ENCODE results near the gene CXCR6.
A peak's percentile ranks its signal among the peaks of the same experiment; 100 is the strongest.

Gene CXCR6

DNA sequence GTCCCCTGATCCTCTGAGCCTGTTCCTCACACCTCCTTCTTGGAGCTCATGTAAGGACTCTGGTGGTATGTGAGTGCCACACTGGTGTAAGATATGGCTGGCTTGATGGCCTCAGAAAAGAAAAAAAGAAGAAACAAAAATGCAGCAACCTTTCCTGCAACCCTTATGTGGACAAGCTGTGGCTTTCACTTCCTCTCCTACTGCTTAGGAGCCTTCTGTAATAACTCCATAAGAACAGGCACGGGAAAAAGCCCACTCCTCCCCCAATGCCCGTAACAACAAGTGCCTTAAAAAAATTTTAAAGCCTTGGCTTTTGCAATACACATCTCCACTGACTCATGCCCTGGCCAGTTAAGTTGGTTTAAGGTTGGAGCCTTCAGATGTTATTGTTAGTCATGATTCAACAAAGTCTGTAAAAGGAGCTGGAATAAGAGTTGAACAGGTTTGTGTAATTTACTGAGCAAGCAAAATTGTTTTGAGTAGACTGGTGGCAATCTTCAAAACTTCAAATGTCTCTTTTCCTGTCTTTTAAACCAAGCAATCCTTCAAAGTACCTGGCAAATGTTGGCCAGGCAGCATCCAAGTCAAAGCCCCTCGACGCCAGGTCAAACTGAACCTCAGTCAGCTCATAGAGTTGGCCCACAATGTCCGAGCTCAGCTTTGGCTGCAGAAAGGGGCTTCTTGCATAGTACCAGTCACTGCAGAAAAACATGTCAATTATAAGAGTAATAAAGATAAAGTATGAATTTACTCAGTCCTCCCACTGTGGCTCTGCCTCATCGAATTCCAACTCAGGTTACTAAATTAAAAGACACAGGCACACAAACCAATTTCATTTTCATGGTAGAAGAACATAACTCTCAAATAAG lies 29.5 kb downstream of the CXCR6 start:
- DNase-seq: no peak

DNA sequence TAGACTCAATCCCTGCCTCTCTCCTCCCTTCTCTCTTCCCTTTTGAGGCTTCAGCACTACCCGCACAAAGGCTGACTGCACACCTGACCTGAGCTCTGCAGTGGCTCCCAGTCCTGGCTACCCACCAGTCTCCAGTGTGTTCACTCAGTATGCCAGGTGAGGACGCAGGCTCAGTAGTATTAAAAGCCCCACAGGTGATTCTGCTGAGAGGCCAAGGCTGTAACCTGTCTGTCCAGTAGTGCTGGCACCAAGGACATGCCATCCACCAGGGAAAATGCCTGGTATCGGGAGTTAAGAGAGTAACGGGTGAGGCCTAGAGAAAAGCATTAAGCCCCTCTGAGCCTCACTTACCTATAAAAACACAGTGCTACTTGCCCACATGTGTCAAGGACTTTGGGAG lies 31.4 kb downstream of the CXCR6 start:
- no peak for DNase-seq

DNA sequence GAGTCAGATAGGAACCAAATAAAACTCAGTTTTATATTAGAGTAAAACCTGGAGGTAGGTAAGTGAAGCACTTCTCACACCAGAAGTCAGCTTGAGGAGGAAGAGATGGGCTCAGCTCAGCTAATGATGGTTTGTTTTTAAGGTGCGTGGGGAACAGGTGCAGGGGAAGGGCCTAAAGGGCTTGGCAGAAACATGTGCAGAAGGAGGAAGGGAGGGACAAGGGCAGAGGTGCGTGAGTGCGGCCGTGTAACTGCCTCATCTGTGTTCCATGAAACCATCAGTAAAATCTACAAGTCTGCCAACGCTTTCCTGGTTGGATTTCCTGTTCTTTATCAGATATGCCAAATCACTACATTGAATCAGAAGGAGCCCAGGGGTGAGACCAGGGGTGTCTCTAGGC lies 32.4 kb downstream of the CXCR6 start:
- no peak for DNase-seq

DNA sequence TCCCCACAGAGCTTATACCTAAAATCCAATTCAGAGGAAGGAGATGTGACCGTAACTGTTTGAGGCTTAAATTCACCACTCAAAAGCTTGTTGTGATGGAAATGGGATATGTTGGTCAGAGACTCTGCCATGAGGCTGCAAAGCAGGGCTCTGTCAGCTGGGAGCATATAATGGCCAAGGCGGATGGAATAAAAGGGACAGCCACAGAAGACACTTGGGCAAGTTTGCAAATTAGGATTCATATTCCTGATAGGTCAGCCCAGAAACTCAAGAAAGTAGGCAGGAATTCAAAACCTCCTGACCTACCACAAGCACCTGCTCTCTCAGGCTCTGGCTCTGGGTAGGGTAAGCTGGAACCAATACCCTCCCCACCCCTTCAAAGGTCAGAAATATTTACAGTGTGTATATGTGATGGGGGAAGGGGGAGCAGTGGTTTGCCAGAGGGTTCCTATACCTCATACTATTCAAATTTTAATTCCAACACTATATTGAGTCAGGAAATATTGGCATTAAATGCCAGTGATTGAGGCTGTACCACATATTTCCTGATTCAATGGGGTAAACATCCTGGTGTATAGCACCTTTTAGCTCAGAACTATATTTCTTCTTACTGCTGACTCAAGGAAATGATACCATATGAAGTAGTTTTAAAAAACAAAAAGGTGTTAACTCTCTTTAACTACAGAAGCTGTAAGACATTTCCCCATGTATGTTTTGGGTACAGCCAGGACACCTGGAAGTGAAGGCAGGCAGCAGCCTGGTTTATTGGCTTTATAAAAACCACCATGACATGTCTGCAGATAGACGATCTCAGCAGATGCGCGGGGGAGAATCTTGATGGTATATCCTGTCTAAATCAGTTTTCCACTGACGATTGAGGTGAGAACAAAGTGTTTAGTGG lies 33.2 kb downstream of the CXCR6 start:
- no peak for DNase-seq

DNA sequence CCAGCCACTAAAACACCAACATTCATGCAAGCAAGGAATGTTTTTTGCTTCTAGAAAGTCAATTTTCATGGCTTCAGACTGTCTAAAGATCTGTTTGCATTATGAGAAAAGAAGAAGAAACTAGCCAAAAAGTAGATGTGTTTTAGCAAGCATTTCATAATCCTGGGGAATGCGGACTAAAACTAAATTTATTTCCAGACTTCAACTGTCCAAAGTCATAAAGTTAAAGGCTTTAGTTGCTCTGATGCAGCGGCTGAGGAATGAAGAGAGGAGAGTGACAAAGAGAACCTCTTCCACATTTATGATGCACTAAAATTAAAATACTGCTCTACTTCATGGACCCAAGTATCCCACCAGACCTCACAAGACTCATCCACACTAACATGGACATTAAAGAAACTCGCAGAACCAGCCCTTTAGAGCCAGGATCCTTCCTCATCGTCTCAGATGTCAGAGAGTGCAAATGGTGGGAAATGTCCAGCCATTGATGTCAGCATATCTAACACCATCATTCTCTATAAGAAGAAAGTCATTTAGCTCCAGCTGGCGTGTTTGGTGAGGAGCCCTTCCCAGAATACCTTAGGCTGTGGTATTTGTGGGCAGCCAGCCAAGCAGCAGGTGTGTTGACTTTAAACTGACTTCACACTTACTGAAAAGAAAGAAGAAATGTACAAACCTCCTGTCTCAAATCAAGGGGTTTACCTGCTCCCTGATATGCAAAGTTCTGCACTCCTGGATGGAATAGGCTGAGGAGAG lies 34.9 kb downstream of the CXCR6 start:
- DNase-seq: no peak

DNA sequence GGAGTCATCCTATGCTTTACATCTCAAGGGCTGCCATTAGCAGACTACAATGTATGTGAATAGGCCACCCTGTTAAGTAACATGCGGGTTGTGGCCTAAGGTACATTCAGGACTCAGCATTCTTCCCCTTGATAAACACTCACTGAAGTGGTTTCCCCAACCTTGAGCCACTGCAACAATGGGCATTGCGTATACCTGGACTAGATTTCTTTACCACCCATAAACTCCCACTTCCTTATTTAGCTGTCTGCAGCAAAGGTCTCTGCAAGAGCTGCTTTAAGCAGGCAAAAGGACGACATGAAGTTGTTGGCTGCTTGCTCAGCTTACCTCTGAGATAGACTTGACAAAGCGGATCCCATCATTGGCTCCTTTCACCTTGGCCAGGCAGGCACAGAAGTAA lies 36.1 kb downstream of the CXCR6 start:
- DNase-seq: no peak

DNA sequence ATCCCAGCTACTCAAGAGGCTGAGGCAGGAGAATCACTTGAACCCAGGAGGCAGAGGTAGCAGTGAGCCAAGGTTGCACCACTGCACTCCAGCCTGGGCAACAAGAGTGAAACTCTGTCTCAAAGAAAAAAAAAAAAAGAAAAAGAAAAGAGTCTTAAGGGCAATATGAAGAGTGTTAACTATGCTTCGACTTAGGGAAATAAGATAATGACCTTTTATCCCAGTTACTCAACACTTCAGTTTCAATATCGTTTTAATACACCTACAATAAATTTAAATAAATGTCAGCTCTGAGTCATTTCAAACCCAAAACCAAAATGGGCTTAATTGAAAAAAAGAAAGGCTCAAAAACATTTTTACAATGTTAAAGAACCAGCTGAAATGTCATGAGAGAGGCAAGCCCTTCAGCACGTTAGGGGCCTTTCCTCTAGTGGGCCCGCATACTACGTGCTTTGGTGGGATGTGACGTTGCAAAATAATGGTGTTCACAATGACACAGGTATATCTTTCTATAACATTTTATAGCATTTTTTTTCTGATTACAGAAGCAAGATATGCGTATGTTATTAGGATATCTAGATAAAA lies 37.1 kb downstream of the CXCR6 start:
- DNase-seq: no peak

DNA sequence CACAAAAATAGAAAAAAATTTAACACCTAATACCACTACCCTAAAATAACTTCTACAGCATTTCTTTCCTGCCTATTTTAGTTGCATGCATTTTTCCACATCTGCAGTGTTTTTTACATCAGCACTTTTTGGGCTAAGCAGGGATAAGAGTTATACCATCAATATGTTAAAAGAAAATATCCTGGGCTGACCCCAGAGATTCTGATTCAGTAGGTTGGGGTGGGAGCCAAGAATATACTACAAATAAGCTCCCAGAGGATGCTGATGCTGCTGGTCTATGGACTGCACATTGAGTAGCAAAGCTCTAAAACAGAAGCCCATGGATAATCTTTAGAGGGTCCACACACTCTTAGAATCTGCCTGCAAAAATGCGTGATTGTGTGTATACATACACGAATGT lies 37.6 kb downstream of the CXCR6 start:
- DNase-seq: no peak

DNA sequence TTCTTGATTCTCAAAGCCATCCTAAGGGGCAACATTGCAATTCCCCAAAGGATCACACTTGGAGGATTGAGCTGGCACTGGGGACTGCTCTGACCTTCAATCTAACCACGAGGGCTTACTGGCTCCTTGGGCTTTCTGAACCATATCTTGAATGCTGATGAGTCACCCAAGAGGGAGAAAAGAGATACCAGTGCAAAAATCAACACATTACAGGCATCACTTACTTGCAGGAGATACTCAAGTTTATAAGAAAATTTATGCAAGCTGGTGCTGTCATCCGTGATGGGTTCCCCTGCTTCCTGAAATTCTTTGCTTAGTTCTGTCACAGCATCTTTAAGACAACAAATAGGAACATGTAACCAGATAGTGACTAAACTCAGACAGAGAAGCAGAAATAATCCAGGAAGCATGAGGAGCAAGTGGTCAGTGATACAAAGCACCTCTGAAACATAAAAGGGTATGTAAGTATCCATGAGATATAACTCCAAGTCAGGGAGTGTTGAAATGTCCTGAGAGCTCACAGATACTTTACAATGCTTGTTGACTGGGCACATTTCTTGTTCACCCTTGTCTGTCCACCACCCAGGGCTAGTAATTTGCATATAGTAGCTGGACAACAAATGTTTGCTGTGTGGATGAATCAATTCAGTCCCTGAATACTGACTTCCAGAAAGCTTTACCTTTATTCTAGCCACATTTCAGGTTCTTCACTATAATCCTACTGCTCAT lies 38.2 kb downstream of the CXCR6 start:
- no peak for DNase-seq

DNA sequence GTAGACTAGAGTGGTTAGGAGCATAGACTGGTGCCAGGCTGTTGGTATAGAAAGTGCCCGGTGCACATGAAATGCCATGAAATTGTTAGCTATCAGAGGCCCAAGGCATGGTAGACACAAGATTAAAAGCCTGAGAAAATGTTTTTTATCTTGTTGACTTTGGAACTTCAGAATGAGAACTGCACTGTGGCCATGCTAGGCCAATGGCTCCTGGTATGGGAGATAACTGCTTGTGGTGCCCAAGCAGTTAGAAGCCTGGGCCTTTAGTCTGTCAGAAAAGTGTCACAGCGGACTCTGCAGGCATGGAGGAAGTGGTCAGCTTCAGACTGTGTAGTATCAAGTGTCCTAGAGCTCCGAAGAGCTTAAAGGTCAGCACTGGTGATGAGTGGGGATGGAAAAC lies 40.5 kb downstream of the CXCR6 start:
- DNase-seq: no peak

DNA sequence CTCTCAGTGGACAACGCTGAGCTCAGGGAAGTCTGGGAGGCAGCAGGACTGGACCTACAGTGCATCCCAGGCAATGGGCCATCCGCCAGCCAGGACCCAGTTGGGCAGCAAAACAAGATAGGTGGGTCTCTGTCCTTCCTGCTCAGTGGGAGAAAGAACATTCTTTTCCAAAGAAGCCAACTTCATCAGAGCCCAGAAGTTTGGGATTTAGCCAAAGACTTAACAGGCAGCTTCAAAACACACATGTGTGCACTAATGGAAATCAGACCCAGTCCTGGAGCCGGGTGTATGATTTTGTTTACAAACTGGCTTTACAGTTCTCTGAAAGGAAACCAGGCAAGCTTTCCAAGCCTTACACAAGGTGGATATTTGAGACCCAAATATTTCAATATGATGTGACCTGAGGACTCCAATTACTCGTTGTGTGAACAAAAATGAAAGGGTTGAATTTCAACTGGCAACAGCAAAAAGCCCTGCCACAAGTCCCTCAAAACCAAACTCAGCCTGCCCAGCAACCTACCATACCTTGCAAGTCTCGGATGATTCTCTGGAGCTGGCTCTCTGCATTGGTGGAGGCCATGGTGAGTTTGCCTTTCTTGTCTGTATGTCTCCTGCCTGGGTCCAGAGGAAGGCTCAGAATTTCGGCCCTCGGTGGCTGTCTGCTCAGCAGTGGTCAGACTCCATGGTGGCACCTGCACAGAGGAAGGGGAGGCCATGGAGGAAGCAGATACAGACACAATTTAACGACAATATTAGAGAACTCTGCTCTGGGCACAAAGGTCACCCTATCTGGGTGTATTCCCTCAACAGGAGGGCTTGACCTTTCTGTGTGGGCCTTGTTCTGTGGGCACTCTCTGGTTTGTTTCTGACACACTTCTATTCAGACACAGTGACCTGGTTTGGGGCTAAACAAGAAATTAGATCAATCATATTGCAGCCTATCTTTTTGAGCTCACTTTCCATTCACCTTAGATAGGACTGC lies 41.4 kb downstream of the CXCR6 start:
- no peak for DNase-seq

DNA sequence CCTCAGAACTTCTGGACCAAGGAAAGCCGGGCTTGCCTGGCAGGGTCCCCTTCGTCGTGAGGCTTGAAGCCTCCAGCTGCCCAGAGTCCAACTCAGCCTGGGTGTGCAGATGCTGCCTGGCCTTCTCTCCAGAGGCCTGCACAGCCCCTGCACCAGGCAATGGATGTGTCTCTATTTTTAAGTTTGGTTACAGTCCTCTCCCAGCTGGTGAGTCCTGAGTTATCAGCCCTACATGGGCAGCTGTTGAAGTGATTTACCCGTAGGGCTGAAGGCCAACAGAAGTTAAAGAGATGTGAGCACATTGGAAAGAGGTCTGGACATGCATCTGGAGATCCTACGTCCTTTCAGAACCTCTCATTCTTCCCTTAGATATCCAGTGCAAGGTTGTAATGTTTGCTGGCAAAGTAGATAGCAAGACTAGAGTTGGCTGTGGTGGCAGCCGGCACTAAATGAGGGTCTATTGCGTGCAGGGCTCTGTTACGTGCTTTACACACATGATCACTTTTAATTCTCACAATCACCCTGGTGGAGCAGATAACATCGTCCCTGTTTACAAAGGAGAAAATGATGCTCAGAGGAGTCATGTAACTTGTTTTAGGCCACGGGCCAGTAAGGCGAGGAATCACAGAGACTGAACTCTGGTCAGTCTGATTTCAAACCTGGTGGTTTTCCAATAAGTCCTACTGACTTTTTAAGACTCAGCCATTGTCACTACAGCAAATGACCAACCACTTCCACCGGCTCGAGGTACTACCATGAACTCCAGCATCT lies 42.5 kb downstream of the CXCR6 start:
- no peak for DNase-seq

DNA sequence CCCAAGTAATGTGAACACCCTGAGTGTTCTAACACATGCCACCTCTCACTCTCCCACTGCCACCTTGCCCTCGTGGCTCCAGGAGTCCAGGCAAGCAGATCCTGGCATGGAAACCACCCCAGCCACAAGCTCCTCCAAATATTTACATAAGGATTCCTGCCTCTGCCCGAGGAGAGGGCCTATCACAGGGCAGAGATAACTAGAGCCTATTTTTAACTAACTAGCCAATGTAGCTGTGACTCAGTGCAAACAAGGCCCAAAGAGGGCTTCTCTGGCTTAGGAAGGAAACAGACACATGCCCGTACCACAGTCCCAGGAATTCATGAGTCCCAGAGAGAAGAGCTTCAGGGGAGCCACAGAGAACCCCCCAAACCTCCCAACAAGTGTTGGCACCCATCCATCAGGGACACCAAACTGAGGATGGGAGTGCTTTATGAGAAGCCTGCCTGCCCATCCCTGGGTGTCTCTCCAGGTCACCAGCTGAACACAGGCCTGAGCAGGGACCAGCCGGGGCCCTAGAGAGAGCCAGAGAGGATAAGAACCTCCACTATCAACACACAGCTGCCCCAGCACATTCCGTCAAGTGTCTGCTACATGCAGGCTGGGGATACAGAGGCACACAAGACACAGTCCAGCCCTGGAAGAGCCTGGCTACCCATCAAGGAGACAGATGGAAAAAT lies 43.2 kb downstream of the CXCR6 start:
- peak; percentile 9 for DNase-seq

DNA sequence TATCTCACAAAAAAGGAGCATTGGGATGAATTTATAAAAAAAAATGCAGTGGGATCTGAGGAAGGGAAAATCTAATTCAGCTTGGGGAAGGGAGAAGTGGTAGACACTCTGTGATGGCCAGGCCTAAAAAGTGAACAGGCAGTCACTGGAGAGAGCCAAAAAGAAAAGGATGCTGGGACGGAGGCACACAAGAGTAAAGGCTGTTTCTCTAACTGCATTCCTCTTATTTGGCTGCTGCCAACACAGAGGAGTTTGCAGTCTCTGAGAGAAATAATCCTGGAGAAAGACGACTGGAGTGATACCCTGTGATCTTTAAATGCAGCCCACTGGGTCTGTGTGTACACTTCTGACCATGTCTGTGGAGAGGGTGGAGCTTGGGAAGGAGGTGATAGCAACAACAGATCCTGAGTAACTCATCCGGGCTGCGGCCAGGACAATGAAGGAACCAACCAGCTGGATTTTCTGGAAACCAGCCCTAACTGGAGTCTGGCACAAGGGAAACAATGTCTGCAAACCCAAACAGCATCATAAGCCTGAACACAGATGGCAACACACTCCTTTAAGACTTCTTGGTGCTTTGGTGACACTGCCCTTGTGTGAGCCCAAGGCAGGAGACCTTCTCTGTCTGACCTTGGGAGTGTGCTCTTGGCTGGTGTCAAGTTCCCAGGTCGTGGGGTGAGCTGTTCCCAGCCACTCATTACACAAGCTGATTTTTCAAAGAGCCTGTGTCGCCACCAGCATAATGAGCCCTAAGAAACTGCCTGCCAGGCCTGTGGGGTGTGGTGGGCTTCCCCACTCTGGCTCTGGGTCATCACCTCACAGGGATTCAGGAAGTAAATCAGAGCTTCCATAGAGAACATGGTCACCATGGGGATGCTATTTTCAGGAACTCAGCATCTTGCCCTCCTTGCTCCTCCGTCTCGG lies 44.4 kb downstream of the CXCR6 start:
- DNase-seq: no peak

DNA sequence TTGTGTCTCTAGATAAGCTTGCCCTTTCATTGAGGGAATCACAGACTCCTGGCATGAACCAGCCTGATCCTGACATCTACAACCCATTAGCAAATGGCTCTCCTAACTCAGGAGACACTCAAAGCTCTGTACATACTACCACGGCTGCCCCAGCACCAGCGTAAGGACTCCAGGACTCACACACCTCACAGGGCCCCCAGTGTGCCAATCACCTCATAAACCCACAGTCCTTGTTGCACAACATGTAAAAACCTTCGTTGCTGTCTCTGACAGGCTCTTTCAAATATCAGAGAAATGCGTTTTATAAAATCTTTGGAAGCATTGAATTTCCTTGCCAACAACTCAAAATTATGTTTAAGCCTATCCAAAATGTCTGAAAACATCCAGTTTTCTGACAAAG lies 45.1 kb downstream of the CXCR6 start:
- no peak for DNase-seq

DNA sequence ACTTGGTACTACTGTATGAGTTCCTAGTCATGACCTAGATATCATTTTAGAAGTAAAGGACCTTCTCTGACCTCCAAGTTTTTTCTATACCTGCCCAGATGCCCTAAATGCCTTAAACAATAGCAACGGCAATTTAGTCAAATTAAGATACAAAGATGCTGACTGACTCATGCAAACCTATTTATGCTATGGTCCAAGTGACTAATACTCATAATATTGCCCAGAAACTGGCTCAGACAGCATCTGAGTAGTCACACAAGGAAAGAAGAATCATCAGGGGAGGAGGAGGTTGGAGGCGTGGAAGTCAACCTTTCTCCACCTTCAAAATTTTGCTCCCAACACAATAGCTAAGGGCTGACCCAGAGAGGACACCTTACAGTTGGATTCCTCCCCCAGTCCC lies 45.5 kb downstream of the CXCR6 start:
- DNase-seq: no peak

DNA sequence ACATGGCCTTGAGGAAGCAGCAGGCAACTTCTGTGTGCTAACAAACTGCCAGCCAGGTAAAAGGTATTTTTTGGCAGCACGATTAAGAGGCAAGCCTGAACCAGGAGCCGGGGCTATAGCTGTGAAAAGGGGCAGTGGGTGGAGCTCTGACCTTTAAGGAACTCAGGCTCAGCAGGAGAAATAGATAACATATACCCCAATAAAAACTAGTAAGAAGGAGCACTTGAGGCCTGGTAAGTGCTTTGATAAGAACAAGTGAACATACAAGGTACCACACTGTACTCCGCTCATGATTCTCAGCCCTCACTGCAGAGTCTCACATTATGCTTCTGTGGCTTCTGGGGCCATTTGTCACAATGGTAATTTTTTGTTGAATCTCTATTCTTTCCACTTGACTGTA lies 46.9 kb downstream of the CXCR6 start:
- no peak for DNase-seq

DNA sequence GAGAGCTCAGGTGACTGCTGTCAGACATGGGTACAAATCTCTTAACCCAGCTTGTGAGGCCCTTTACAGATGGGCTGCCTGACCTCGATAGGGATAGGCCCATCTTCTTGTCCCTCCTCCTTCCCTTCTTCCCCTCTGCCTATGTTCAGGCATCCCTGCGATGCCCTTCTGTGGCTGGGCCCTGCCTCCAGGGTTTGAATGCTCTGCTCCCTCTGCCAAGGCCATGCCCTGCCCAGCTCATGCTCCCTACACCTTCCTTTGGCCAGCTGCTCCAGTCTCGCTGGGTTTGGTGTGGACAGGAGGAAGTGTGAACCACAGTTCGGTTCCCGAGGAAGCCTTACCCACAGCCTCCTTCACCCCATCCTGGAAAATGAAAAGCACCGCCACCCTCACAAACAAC lies 48.1 kb downstream of the CXCR6 start:
- no peak for DNase-seq

Data from COR-L47 (cell line).